Muscle of leg (tissue), 11 donors: ENCODE results near the gene POLR3F. TPM values are rescaled to one million over a fixed set of nuclear protein-coding genes. Genes with fewer than 3 reads are reported as not detected.
A peak's percentile ranks its signal among the peaks of the same experiment; 100 is the strongest.

Experiments
- DNase-seq: peaks from one replicate; pipeline ENCODE4 v3.0.0; 2013
- H3K27ac ChIP-seq: one replicate; pipeline ENCODE4 v1.5.1; 2013; ENCODE audit warnings: mild to moderate bottlenecking, low read length, control low read depth
- H3K27me3 ChIP-seq: one replicate; pipeline ENCODE4 v1.6.1; 2013; ENCODE audit warnings: low read length; ENCODE audit not compliant: control insufficient read depth, insufficient read depth
- H3K36me3 ChIP-seq: one replicate; pipeline ENCODE4 v1.6.1; 2013; ENCODE audit warnings: low read length; ENCODE audit not compliant: control insufficient read depth, insufficient read depth
- H3K4me1 ChIP-seq: one replicate; pipeline ENCODE4 v1.6.1; 2013; ENCODE audit warnings: low read length; ENCODE audit not compliant: control insufficient read depth, insufficient read depth
- H3K4me3 ChIP-seq: one replicate; pipeline ENCODE4 v1.5.1; 2013; ENCODE audit warnings: low read length, control low read depth
- H3K9me3 ChIP-seq: replicated peaks from 2 replicates; pipeline ENCODE4 v1.6.1; 2013; ENCODE audit warnings: low read depth, low read length; ENCODE audit not compliant: control insufficient read depth
- WGBS: methylation state at CpG from one replicate; pipeline ENCODE4 v1.1.5; 2013; ENCODE audit warnings: missing lambda C conversion rate; ENCODE audit not compliant: insufficient coverage; 5-methylcytosine and 5-hydroxymethylcytosine counted together
- polyA plus RNA-seq, 8 donors: library from polyadenylated mRNA; unstranded; fragments of 120-200 nt; gene quantifications; one replicate each; pipeline versions ENCODE4 v1.2.1 to v1.2.3, GENCODE V29; 2013; ENCODE audit warnings: inconsistent platforms in 1 of 8, low replicate concordance in 1 of 8; ENCODE audit not compliant: insufficient read length in 8 of 8, insufficient read depth in 1 of 8
- total RNA-seq: library from RNA; stranded (reverse); fragments of 120-200 nt; gene quantifications from one replicate; pipeline ENCODE4 v1.2.4, GENCODE V29; 2013

Gene POLR3F
- total and polyA plus RNA-seq, 9 donors, result 9.8 to 15.4 (median 11.9) TPM

- DNase-seq, result peak; percentile 9
- Histone ChIP-seq H3K9me3 (no peaks in the 10 kb centered on the region), H3K27me3 (no peaks in the 10 kb centered on the region), H3K36me3 (no peaks in the 10 kb centered on the region), H3K4me1 (peaks cover 4% of the 10 kb centered on the region), H3K4me3 (no peak overlapping the region), H3K27ac (no peak overlapping the region)
- WGBS, result 60% methylated on average over 4 of the region's 4 CpGs
These were observed 23.3 kb upstream of the POLR3F start for GRCh38 chr20:18443886-18444285.

DNA sequence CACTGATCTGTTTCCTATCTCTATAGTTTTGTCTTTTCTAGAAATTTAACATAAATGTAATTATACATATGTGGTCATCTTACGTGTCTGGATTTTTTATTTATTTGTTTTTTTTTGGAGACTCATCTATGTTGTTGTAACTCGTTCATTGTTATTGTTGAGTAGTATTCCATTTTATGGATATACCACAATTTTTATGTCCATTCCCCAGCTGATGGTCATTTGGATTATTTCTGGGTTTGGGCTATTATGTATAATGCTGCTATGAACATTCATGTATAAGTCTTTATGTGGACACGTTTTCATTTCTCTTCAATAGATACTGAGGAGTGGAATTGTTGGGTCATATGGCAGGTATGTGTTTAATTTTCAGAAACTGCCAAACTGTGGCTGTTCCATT is 10.6 kb upstream of the POLR3F start:
- Histone ChIP-seq H3K27ac (no peak overlapping the region), H3K27me3 (no peaks in the 10 kb centered on the region), H3K4me1 (peaks cover 3% of the 10 kb centered on the region), H3K9me3 (peaks cover 3% of the 10 kb centered on the region), H3K36me3 (no peaks in the 10 kb centered on the region), H3K4me3 (no peak overlapping the region)
- WGBS, result no CpG with 5 or more reads among the region's 3 CpGs
- no peak for DNase-seq

DNA sequence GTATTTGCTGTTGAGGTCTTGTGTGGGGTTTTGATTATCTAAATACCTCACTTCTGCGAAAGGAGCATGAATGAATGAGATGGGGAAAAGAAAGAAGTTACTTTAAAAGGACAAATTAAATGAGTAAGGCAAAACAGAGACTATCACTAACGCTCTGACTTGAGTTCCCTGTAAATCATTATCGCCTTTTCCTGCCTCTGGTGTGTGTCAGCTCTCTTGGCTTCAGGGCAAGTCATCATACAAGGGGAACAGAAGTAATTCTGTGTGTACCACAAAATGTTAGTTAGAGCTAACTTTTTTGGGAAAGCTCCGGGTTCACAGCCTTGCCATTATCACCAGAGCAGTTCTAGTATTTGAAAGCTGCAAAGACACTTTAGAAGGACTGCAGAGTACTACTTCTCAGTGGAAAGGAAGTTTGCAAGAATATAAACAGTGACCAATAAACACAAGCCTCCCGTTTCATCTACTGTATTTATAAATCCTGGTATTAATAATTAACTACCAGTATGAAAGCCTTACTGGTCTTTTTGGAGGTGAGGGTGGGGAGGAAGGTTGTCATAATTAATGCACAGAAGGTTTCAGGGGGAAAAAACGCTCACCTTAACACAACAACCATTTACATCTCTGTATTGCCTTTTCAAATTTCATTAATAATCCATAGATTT is 1.5 kb upstream of the POLR3F start:
- no peak for DNase-seq
- H3K9me3 ChIP-seq, result no peaks in the 10 kb centered on the region
- no peaks in the 10 kb centered on the region for H3K27me3 ChIP-seq
- H3K4me1 ChIP-seq, result peaks cover 7% of the 10 kb centered on the region
- 100% methylated on average over 1 of the region's 6 CpGs for WGBS
- H3K4me3 ChIP-seq, result no peak overlapping the region
- peaks cover 9% of the 10 kb centered on the region for H3K36me3 ChIP-seq
- no peak overlapping the region for H3K27ac ChIP-seq

DNA sequence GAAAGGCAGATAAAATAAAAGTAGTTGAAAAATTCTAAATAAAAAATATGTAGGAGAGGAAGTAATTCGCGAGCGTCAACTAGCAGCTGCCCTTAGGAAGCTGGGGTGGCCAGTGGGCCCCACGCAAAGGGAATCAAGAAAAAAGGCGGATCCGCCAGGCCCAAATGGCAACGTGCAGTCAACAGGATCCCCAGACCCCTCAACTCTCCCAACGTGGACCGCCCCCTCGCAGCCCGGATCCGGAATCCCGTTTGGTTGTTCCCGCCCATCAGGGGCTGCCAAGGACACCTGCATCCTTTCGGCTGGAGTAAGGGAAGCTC is 656 bp upstream of the POLR3F start:
- H3K27ac ChIP-seq, result peak overlapping the region; percentile 96
- H3K9me3 ChIP-seq, result no peaks in the 10 kb centered on the region
- H3K4me3 ChIP-seq, result peak overlapping the region; percentile 96
- H3K4me1 ChIP-seq, result peaks cover 7% of the 10 kb centered on the region
- no peaks in the 10 kb centered on the region for H3K27me3 ChIP-seq
- 0% methylated on average over 8 of the region's 15 CpGs for WGBS
- no peak for DNase-seq
- H3K36me3 ChIP-seq, result peaks cover 16% of the 10 kb centered on the region

DNA sequence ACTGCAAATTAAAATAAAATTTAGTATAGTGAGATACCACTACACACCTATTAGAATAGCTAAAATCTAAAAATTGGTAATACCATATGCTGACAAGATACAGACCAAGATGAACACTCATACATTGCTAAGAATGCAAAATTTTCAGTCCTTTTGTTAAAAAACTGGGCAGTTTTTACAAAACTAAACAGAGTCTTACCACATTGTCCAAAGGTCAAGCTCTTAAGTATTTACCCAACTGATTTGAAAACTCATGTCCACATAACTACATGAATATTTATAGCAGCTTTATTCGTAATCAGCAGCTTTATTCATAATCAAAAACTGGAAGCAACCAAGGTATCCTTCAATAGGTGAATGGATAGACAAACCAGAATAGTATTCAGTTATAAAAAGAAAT is 10.0 kb downstream of the POLR3F start:
- no peaks in the 10 kb centered on the region for H3K4me1 ChIP-seq
- H3K27me3 ChIP-seq, result no peaks in the 10 kb centered on the region
- peaks cover 39% of the 10 kb centered on the region for H3K36me3 ChIP-seq
- WGBS, result no CpG with 5 or more reads among the region's 1 CpG
- no peaks in the 10 kb centered on the region for H3K9me3 ChIP-seq
- no peak for DNase-seq
- H3K27ac ChIP-seq, result no peak overlapping the region
- no peak overlapping the region for H3K4me3 ChIP-seq

- no peak for DNase-seq
- WGBS, result no CpG with 5 or more reads among the region's 1 CpG
- Histone ChIP-seq H3K27me3 (no peaks in the 10 kb centered on the region), H3K4me3 (no peak overlapping the region), H3K9me3 (no peaks in the 10 kb centered on the region), H3K27ac (no peak overlapping the region), H3K36me3 (peaks cover 46% of the 10 kb centered on the region), H3K4me1 (no peaks in the 10 kb centered on the region)
These were observed 10.6 kb downstream of the POLR3F start for GRCh38 chr20:18477821-18478220.

DNA sequence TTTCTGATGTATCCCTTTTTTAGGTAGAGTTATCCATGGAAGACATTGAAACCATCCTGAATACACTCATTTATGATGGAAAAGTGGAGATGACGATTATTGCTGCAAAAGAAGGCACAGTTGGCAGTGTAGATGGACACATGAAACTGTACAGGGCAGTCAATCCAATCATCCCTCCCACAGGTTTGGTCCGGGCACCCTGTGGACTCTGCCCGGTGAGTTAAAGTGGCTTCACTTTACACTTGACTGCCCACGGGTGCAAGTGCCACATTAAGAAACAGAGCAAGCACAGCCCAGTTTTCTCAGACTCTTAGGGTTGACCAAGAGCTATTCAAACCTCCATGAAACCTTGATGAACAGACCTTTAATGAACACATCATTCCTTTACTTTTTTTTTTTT is 14.4 kb downstream of the POLR3F start:
- no peaks in the 10 kb centered on the region for H3K9me3 ChIP-seq
- WGBS, result no CpG with 5 or more reads among the region's 4 CpGs
- peaks cover 49% of the 10 kb centered on the region for H3K36me3 ChIP-seq
- no peak overlapping the region for H3K4me3 ChIP-seq
- no peaks in the 10 kb centered on the region for H3K27me3 ChIP-seq
- DNase-seq, result no peak
- no peaks in the 10 kb centered on the region for H3K4me1 ChIP-seq
- no peak overlapping the region for H3K27ac ChIP-seq

GRCh38 chr20:18488301-18488700 is 21.1 kb downstream of the POLR3F start:
- Histone ChIP-seq H3K9me3 (no peaks in the 10 kb centered on the region), H3K4me1 (no peaks in the 10 kb centered on the region), H3K27ac (no peak overlapping the region), H3K36me3 (peaks cover 36% of the 10 kb centered on the region), H3K4me3 (no peak overlapping the region), H3K27me3 (no peaks in the 10 kb centered on the region)
- WGBS, result no CpG with 5 or more reads among the region's 3 CpGs
- DNase-seq, result no peak

DNA sequence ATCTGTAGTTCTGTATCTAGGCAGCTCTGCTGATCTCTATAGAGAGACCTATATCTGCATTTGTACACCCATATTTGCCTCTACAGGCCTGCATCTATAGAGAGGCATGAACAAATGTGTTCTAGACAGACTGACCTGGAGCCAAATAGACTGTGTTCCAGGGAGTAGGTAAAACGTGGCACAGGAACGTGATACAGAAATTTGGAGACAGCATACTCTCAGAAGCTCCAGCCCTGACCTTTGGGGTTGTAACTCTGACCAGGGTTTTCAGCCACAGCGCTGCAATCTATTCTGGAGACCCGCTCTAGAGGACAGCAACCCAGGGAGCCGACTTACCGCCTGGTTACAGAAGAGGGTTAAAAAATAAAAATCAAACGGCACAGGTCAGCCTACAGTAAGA is 28.9 kb downstream of the POLR3F start:
- H3K36me3 ChIP-seq, result peaks cover 13% of the 10 kb centered on the region
- no peaks in the 10 kb centered on the region for H3K9me3 ChIP-seq
- H3K27ac ChIP-seq, result no peak overlapping the region
- WGBS, result 13% methylated on average over 5 of the region's 7 CpGs
- H3K27me3 ChIP-seq, result no peaks in the 10 kb centered on the region
- peaks cover 4% of the 10 kb centered on the region for H3K4me1 ChIP-seq
- no peak for DNase-seq
- H3K4me3 ChIP-seq, result peak overlapping the region; percentile 85

GRCh38 chr20:18496740-18497592 is 29.8 kb downstream of the POLR3F start, which contains the start of gene RBBP9:
RBBP9 (minus strand) TSS chr20:18497225; CDS start chr20:18497167, 58 bp downstream.
- Histone ChIP-seq H3K4me1 (peaks cover 4% of the 10 kb centered on the region), H3K9me3 (no peaks in the 10 kb centered on the region), H3K27me3 (no peaks in the 10 kb centered on the region), H3K27ac (peak within 1 kb of the TSS; percentile 84), H3K36me3 (peaks cover 9% of the 10 kb centered on the region), H3K4me3 (peak within 1 kb of the TSS; percentile 85)
- DNase-seq, result peak; percentile 93
- WGBS, result under 1% methylated on average over 22 of the region's 31 CpGs
